IMR-90 (cell line): ENCODE measurements around the gene CCKAR. TPM values are rescaled to one million over a fixed set of nuclear protein-coding genes. Genes with fewer than 3 reads are reported as not detected.

Experiments used
- ATAC-seq: fragments of 200-7000 bp; cut with Tn5 transposase; 2 replicates; pipeline ENCODE4 v1.9.1; 2020; ENCODE audit warnings: low read depth, mild to moderate bottlenecking, moderate library complexity
- BruUV-seq: library from RNA; stranded (reverse); fragments of 400-500 nt; replicated peaks from 2 replicates; lab custom pipeline; 2021; lab: Mats Ljungman, UMichigan
- CTCF ChIA-PET: fragments of 300-600 bp; formaldehyde crosslinking; extraction: SDS; loops from one replicate; lab custom pipeline; 2021; ENCODE audit warnings: antibody characterized with exemption; lab: Yijun Ruan, JAX
- POLR2A ChIA-PET: fragments of 300-600 bp; sonication (Branson Sonifier 250); formaldehyde crosslinking; loops from one replicate; lab custom pipeline; 2022; ENCODE audit warnings: antibody characterized with exemption; ENCODE audit not compliant: unreplicated experiment; lab: Charles Lee
- DNase-seq: peaks from one replicate; pipeline ENCODE4 v3.0.0; 2013
- H2AFZ ChIP-seq: replicated peaks from 2 replicates; pipeline ENCODE3; 2013; ENCODE audit warnings: low read length, mild to moderate bottlenecking; ENCODE audit not compliant: poor library complexity
- H2AK5ac ChIP-seq: 2 replicates; pipeline ENCODE4 v1.6.1; 2013; ENCODE audit warnings: low read depth, low read length, inconsistent platforms
- H2AK9ac ChIP-seq: replicated peaks from 2 replicates; pipeline ENCODE3; 2013; ENCODE audit warnings: mild to moderate bottlenecking, low read depth, low read length, moderate library complexity; ENCODE audit not compliant: poor library complexity
- H2BK120ac ChIP-seq: 2 replicates; pipeline ENCODE4 v1.6.1; 2013; ENCODE audit warnings: low read depth, low read length, inconsistent platforms
- H2BK15ac ChIP-seq: 3 replicates; pipeline ENCODE4 v1.6.1; 2013; ENCODE audit warnings: low read depth, low read length, inconsistent platforms
- H2BK20ac ChIP-seq: 2 replicates; pipeline ENCODE4 v1.6.1; 2013; ENCODE audit warnings: low read depth, mild to moderate bottlenecking, inconsistent platforms, low read length, moderate library complexity
- H2BK5ac ChIP-seq: 2 replicates; pipeline ENCODE4 v1.6.1; 2013; ENCODE audit warnings: mild to moderate bottlenecking, low read depth, low read length, inconsistent platforms; ENCODE audit not compliant: poor library complexity, severe bottlenecking
- H3K14ac ChIP-seq: replicated peaks from 2 replicates; pipeline ENCODE4 v1.6.1; 2013; ENCODE audit warnings: low read depth, low read length, inconsistent platforms
- H3K18ac ChIP-seq: 2 replicates; pipeline ENCODE4 v1.6.1; 2013; ENCODE audit warnings: low read depth, low read length, control low read depth
- H3K23ac ChIP-seq: 2 replicates; pipeline ENCODE4 v1.6.1; 2013; ENCODE audit warnings: low read depth, low read length, inconsistent platforms
- H3K27ac ChIP-seq: 2 replicates; pipeline ENCODE4 v1.5.1; 2013; ENCODE audit warnings: mild to moderate bottlenecking, control low read depth, low read length; ENCODE audit not compliant: insufficient read depth
- H3K27me3 ChIP-seq: 2 replicates; pipeline ENCODE4 v1.6.1; 2013; ENCODE audit warnings: low read length; ENCODE audit not compliant: control insufficient read depth, insufficient read depth
- H3K36me3 ChIP-seq: 2 replicates; pipeline ENCODE4 v1.6.1; 2013; ENCODE audit warnings: low read length, mixed read lengths; ENCODE audit not compliant: control insufficient read depth, insufficient read depth
- H3K4ac ChIP-seq: 2 replicates; pipeline ENCODE4 v1.6.1; 2013; ENCODE audit warnings: low read depth, low read length, inconsistent platforms
- H3K4me1 ChIP-seq: 2 replicates; pipeline ENCODE4 v1.6.1; 2013; ENCODE audit warnings: low read length, mixed read lengths; ENCODE audit not compliant: control insufficient read depth, insufficient read depth
- H3K4me2 ChIP-seq: 2 replicates; pipeline ENCODE4 v1.6.1; 2013; ENCODE audit warnings: low read depth, mild to moderate bottlenecking, control low read depth, low read length, moderate library complexity
- H3K4me3 ChIP-seq: 2 replicates; pipeline ENCODE4 v1.5.1; 2013; ENCODE audit warnings: low read depth, mild to moderate bottlenecking, control low read depth, low read length, moderate library complexity; ENCODE audit not compliant: insufficient read depth
- H3K56ac ChIP-seq: 2 replicates; pipeline ENCODE4 v1.6.1; 2013; ENCODE audit warnings: low read length, inconsistent platforms; ENCODE audit not compliant: insufficient read depth; ENCODE audit errors: extremely low read depth
- H3K79me1 ChIP-seq, 2 experiments: 2 replicates each; pipeline ENCODE4 v1.6.1; 2013; ENCODE audit warnings: low read length in 2 of 2, inconsistent platforms in 1 of 2, low read depth in 1 of 2
- H3K9ac ChIP-seq: 2 replicates; pipeline ENCODE4 v1.6.1; 2013; ENCODE audit warnings: low read depth, low read length, control low read depth
- H3K9me1 ChIP-seq: 2 replicates; pipeline ENCODE4 v1.6.1; 2013; ENCODE audit warnings: low read length, inconsistent platforms; ENCODE audit not compliant: insufficient read depth
- H3K9me3 ChIP-seq: 2 replicates; pipeline ENCODE4 v1.6.1; 2013; ENCODE audit warnings: low read length; ENCODE audit not compliant: control insufficient read depth, insufficient read depth
- H4K20me1 ChIP-seq: 2 replicates; pipeline ENCODE4 v1.6.1; 2013; ENCODE audit warnings: low read length, inconsistent platforms; ENCODE audit not compliant: insufficient read depth
- H4K5ac ChIP-seq: 2 replicates; pipeline ENCODE4 v1.6.1; 2013; ENCODE audit warnings: mild to moderate bottlenecking, low read depth, low read length, control low read depth
- H4K8ac ChIP-seq, 2 experiments: 2 replicates each; pipeline ENCODE4 v1.6.1; 2013; ENCODE audit warnings: low read depth in 2 of 2, low read length in 2 of 2, control low read depth in 1 of 2, inconsistent platforms in 1 of 2
- H4K91ac ChIP-seq: 2 replicates; pipeline ENCODE4 v1.6.1; 2013; ENCODE audit warnings: low read depth, low read length, inconsistent platforms; ENCODE audit not compliant: insufficient read depth
- BHLHE40 ChIP-seq: fragments of 150-350 bp; IDR thresholded peaks from 2 replicates; pipeline ENCODE4 v1.6.1; 2016; ENCODE audit warnings: mild to moderate bottlenecking, low read depth, low read length
- CEBPB ChIP-seq: IDR thresholded peaks from 2 replicates; pipeline ENCODE4 v1.6.1; 2012; ENCODE audit warnings: low read depth, low read length, improper control_type of control experiment
- CHD1 ChIP-seq: IDR thresholded peaks from 2 replicates; pipeline ENCODE4 v1.6.1; 2012; ENCODE audit warnings: low read depth, low read length, improper control_type of control experiment
- CTCF ChIP-seq: conservative IDR thresholded peaks from 2 replicates; pipeline ENCODE4 v1.5.1; 2012; ENCODE audit warnings: mild to moderate bottlenecking, low read depth, low read length, improper control_type of control experiment
- FOS ChIP-seq: fragments of 150-350 bp; IDR thresholded peaks from 2 replicates; pipeline ENCODE4 v1.6.1; 2016; ENCODE audit warnings: low read depth, low read length
- MAFK ChIP-seq: IDR thresholded peaks from 2 replicates; pipeline ENCODE4 v1.6.1; 2012; ENCODE audit warnings: low read depth, low read length, improper control_type of control experiment
- MAZ ChIP-seq: IDR thresholded peaks from 2 replicates; pipeline ENCODE4 v1.6.1; 2012; ENCODE audit warnings: low read depth, mild to moderate bottlenecking, low read length, improper control_type of control experiment, moderate library complexity, borderline replicate concordance
- MXI1 ChIP-seq: IDR thresholded peaks from 2 replicates; pipeline ENCODE4 v1.6.1; 2012; ENCODE audit warnings: low read depth, mild to moderate bottlenecking, low read length, moderate library complexity, borderline replicate concordance
- POLR2A ChIP-seq: IDR thresholded peaks from 2 replicates; pipeline ENCODE4 v1.6.1; 2012; ENCODE audit warnings: mild to moderate bottlenecking, low read depth, low read length
- RAD21 ChIP-seq: IDR thresholded peaks from 2 replicates; pipeline ENCODE4 v1.6.1; 2012; ENCODE audit warnings: low read length, improper control_type of control experiment
- RCOR1 ChIP-seq: IDR thresholded peaks from 2 replicates; pipeline ENCODE4 v1.6.1; 2012; ENCODE audit warnings: mild to moderate bottlenecking, low read length, improper control_type of control experiment; ENCODE audit not compliant: insufficient replicate concordance
- RFX5 ChIP-seq: IDR thresholded peaks from 2 replicates; pipeline ENCODE4 v1.8.0; 2012; ENCODE audit warnings: low read depth, mild to moderate bottlenecking, low read length, moderate library complexity
- SMC3 ChIP-seq: fragments of 150-350 bp; IDR thresholded peaks from 2 replicates; pipeline ENCODE4 v1.6.1; 2016; ENCODE audit warnings: low read depth, mild to moderate bottlenecking, antibody characterized with exemption, low read length, moderate library complexity
- WGBS, 2 experiments: methylation state at CpG; one replicate each; pipeline versions ENCODE4 v1.1.5 to v1.1.7; 2013; ENCODE audit warnings: missing lambda C conversion rate in 2 of 2; ENCODE audit not compliant: insufficient read length in 1 of 2; ENCODE audit errors: extremely low coverage in 2 of 2; 5-methylcytosine and 5-hydroxymethylcytosine counted together
- dilution Hi-C: fragments of 300-500 bp; cut with HindIII; formaldehyde crosslinking; loops from one replicate; pipeline ENCODE4 v1.14.3; 2018; ENCODE audit warnings: low sequenced_read_pairs; ENCODE audit not compliant: unreplicated experiment
- in situ Hi-C: fragments of 300-500 bp; cut with MboI; formaldehyde crosslinking; loops from 3 replicates; pipeline ENCODE4 v1.14.3; 2019; ENCODE audit warnings: low sequenced_read_pairs, inconsistent platforms, mixed read lengths
- intact Hi-C: fragments of 100-400 bp; cut with micrococcal nuclease; formaldehyde crosslinking; loops from 2 replicates; pipeline ENCODE4 v1.10.0; 2022
- polyA plus RNA-seq, 3 experiments: library from polyadenylated mRNA; depleted of rRNA; stranded (reverse); fragments of >200 nt; gene quantifications; 2 replicates each; pipeline ENCODE4 v1.2.3, GENCODE V29; 2012; ENCODE audit warnings: low replicate concordance in 1 of 3
- total RNA-seq: library from RNA; depleted of rRNA; stranded (reverse); fragments of >200 nt; gene quantifications from 2 replicates; pipeline ENCODE4 v1.2.3, GENCODE V29; 2012
- TF ChIP-seq, protein P1 (sequence below): fragments of 150-350 bp; IDR thresholded peaks from 2 replicates; pipeline ENCODE4 v1.6.1; 2017; ENCODE audit warnings: mild to moderate bottlenecking, antibody characterized with exemption, low read length, low read depth
- TF ChIP-seq, protein P2 (sequence below): fragments of 150-350 bp; IDR thresholded peaks from 2 replicates; pipeline ENCODE4 v1.6.1; 2016; ENCODE audit warnings: low read depth, mild to moderate bottlenecking, low read length, moderate library complexity, borderline replicate concordance

The CCKAR gene
- total and polyA plus RNA-seq, 2 of the 4 experiments (the other 2 are of a cell fraction) = not detected

DNA sequence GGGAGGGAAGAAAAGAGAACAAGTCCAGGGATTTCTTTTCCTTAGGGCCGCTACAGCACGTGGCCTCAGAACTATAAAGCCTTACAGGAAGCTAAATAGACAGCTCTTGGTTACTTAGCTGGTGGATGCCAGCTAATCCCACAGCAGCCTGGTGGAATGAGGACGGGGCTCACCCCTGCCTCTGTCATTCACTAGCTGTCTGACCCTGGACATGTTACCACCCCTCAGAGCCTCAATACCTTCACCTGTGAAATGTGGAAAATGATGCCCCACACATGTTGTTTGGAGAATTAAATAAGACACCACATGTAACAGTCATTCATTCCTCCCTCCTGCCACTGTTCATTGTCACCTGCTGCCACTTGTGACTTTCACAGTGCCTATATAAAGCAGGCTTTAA, 15.7 kb downstream of the CCKAR start:
- intact Hi-C loops = no loop called here
- WGBS, 2 experiments = no CpG with 5 or more reads among the region's 3 CpGs
- no peaks in the 10 kb centered on the region for H4K20me1 ChIP-seq
- H3K4me3 ChIP-seq = no peak overlapping the region
- ATAC-seq = no peak
- no peak overlapping the region for H4K5ac ChIP-seq
- in situ Hi-C loops = loop anchor here (25.0 kb wide), 1 partner anchor 538 kb away; no protein-coding TSS in a partner anchor
- H2BK15ac ChIP-seq = no peak overlapping the region
- H3K4ac ChIP-seq = no peak overlapping the region
- POLR2A ChIA-PET = no interaction called here
- H3K27ac ChIP-seq = no peak overlapping the region
- no peaks in the 10 kb centered on the region for H3K79me1 ChIP-seq
- no peak for DNase-seq
- H4K91ac ChIP-seq = no peak overlapping the region
- H2AK5ac ChIP-seq = no peak overlapping the region
- H3K9me1 ChIP-seq = no peaks in the 10 kb centered on the region
- no peak overlapping the region for H2AK9ac ChIP-seq
- no TSS peak for BruUV-seq
- no peak overlapping the region for H3K14ac ChIP-seq
- dilution Hi-C loops = no loop called here
- H2BK120ac ChIP-seq = no peak overlapping the region
- H4K8ac ChIP-seq = no peak overlapping the region
- no peak overlapping the region for H3K9ac ChIP-seq
- peaks cover 8% of the 10 kb centered on the region; the same call in 1 of the 2 replicates for H3K27me3 ChIP-seq
- CTCF ChIA-PET = no interaction called here
- no peaks in the 10 kb centered on the region for H3K4me1 ChIP-seq
- no peak overlapping the region for H3K4me2 ChIP-seq
- H2BK20ac ChIP-seq = no peak overlapping the region
- no peaks in the 10 kb centered on the region for H3K9me3 ChIP-seq
- TF ChIP-seq RFX5 (no peak), MAFK (no peak), MAZ (no peak), CEBPB (no peak), CTCF (no peak), RAD21 (no peak), FOS (no peak), MXI1 (no peak), CHD1 (no peak), RCOR1 (no peak), SMC3 (no peak), POLR2A (no peak), BHLHE40 (no peak)
- TF ChIP-seq, protein P1, sequence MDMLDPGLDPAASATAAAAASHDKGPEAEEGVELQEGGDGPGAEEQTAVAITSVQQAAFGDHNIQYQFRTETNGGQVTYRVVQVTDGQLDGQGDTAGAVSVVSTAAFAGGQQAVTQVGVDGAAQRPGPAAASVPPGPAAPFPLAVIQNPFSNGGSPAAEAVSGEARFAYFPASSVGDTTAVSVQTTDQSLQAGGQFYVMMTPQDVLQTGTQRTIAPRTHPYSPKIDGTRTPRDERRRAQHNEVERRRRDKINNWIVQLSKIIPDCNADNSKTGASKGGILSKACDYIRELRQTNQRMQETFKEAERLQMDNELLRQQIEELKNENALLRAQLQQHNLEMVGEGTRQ = no peak
- TF ChIP-seq, protein P2, sequence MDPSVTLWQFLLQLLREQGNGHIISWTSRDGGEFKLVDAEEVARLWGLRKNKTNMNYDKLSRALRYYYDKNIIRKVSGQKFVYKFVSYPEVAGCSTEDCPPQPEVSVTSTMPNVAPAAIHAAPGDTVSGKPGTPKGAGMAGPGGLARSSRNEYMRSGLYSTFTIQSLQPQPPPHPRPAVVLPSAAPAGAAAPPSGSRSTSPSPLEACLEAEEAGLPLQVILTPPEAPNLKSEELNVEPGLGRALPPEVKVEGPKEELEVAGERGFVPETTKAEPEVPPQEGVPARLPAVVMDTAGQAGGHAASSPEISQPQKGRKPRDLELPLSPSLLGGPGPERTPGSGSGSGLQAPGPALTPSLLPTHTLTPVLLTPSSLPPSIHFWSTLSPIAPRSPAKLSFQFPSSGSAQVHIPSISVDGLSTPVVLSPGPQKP = no peak
- no peaks in the 10 kb centered on the region for H3K36me3 ChIP-seq
- no peak overlapping the region for H2BK5ac ChIP-seq
- no peak overlapping the region for H3K23ac ChIP-seq
- no peak overlapping the region for H3K56ac ChIP-seq
- H3K18ac ChIP-seq = no peak overlapping the region
- H2AFZ ChIP-seq = no peak overlapping the region
